H9 (cell line): Measurements from ENCODE around the gene FBXO10. TPM values are rescaled to one million over a fixed set of nuclear protein-coding genes. Genes with fewer than 3 reads are reported as not detected.

ENCODE experiments used
- DNase-seq: peaks from one replicate; pipeline ENCODE4 v3.0.0-alpha.2; 2017
- H2AFZ ChIP-seq: one replicate; pipeline ENCODE4 v1.6.1; 2013; ENCODE audit warnings: mild to moderate bottlenecking, low read length, control low read depth, moderate library complexity
- H2AK5ac ChIP-seq: 2 replicates; pipeline ENCODE4 v1.6.1; 2013; ENCODE audit warnings: low read length, control low read depth, mixed read lengths; ENCODE audit not compliant: insufficient read length
- H2BK120ac ChIP-seq: one replicate; pipeline ENCODE4 v1.6.1; 2013; ENCODE audit warnings: low read depth, mild to moderate bottlenecking, low read length, control low read depth, inconsistent platforms; ENCODE audit not compliant: poor library complexity, severe bottlenecking
- H2BK12ac ChIP-seq: 2 replicates; pipeline ENCODE4 v1.6.1; 2013; ENCODE audit warnings: low read length, control low read depth, mixed read lengths, low read depth; ENCODE audit not compliant: insufficient read length
- H2BK15ac ChIP-seq: 2 replicates; pipeline ENCODE4 v1.6.1; 2013; ENCODE audit warnings: low read depth, low read length, control low read depth
- H2BK20ac ChIP-seq: one replicate; pipeline ENCODE4 v1.6.1; 2013; ENCODE audit warnings: low read depth, mild to moderate bottlenecking, low read length, control low read depth, inconsistent platforms; ENCODE audit not compliant: poor library complexity, severe bottlenecking
- H2BK5ac ChIP-seq: 2 replicates; pipeline ENCODE4 v1.6.1; 2013; ENCODE audit warnings: low read length, control low read depth, mixed read lengths; ENCODE audit not compliant: insufficient read length
- H3K14ac ChIP-seq: 2 replicates; pipeline ENCODE4 v1.6.1; 2013; ENCODE audit warnings: low read length, control low read depth; ENCODE audit not compliant: insufficient read depth
- H3K18ac ChIP-seq: 2 replicates; pipeline ENCODE4 v1.6.1; 2013; ENCODE audit warnings: low read depth, mild to moderate bottlenecking, mixed read lengths, low read length, control low read depth; ENCODE audit not compliant: insufficient read length
- H3K23ac ChIP-seq: 2 replicates; pipeline ENCODE4 v1.6.1; 2013; ENCODE audit warnings: low read length, control low read depth, mixed read lengths, low read depth; ENCODE audit not compliant: insufficient read length
- H3K23me2 ChIP-seq: 2 replicates; pipeline ENCODE4 v1.6.1; 2013; ENCODE audit warnings: low read depth, mild to moderate bottlenecking, mixed read lengths, low read length, control low read depth; ENCODE audit not compliant: insufficient read length, poor library complexity, severe bottlenecking
- H3K27ac ChIP-seq: 2 replicates; pipeline ENCODE4 v1.5.1; 2013; ENCODE audit warnings: low read length, control low read depth, mixed read lengths, low read depth; ENCODE audit not compliant: insufficient read length
- H3K27me3 ChIP-seq: 2 replicates; pipeline ENCODE4 v1.6.1; 2013; ENCODE audit warnings: low read length, control low read depth, inconsistent platforms; ENCODE audit not compliant: insufficient read depth
- H3K4ac ChIP-seq: 2 replicates; pipeline ENCODE4 v1.6.1; 2013; ENCODE audit warnings: low read depth, mild to moderate bottlenecking, control low read depth, inconsistent platforms, low read length, moderate library complexity
- H3K4me1 ChIP-seq: 2 replicates; pipeline ENCODE4 v1.6.1; 2013; ENCODE audit warnings: low read length, control low read depth, inconsistent platforms; ENCODE audit not compliant: insufficient read depth
- H3K4me2 ChIP-seq: 2 replicates; pipeline ENCODE4 v1.6.1; 2013; ENCODE audit warnings: low read length, control low read depth, mixed read lengths; ENCODE audit not compliant: insufficient read length, insufficient read depth
- H3K56ac ChIP-seq: 2 replicates; pipeline ENCODE4 v1.6.1; 2013; ENCODE audit warnings: low read depth, mild to moderate bottlenecking, mixed read lengths, low read length, control low read depth; ENCODE audit not compliant: insufficient read length
- H3K79me1 ChIP-seq: 2 replicates; pipeline ENCODE4 v1.6.1; 2013; ENCODE audit warnings: low read depth, mild to moderate bottlenecking, moderate library complexity, low read length, control low read depth, inconsistent platforms; ENCODE audit not compliant: insufficient read depth, poor library complexity, severe bottlenecking
- H3K79me2 ChIP-seq: 2 replicates; pipeline ENCODE4 v1.6.1; 2013; ENCODE audit warnings: low read length, control low read depth, inconsistent platforms; ENCODE audit not compliant: insufficient read depth
- H3K9ac ChIP-seq: 2 replicates; pipeline ENCODE4 v1.6.1; 2013; ENCODE audit warnings: low read length, control low read depth, mixed read lengths; ENCODE audit not compliant: insufficient read length; ENCODE audit errors: extremely low read depth
- H3K9me3 ChIP-seq: one replicate; pipeline ENCODE4 v1.6.1; 2013; ENCODE audit warnings: low read depth, low read length, inconsistent platforms; ENCODE audit not compliant: control insufficient read depth
- H3T11ph ChIP-seq: one replicate; pipeline ENCODE4 v1.6.1; 2013; ENCODE audit warnings: mild to moderate bottlenecking, low read length, control low read depth, inconsistent platforms
- H4K20me1 ChIP-seq: one replicate; pipeline ENCODE4 v1.6.1; 2013; ENCODE audit not compliant: control insufficient read depth, insufficient read length, insufficient read depth
- H4K5ac ChIP-seq: 2 replicates; pipeline ENCODE4 v1.6.1; 2013; ENCODE audit warnings: low read depth, mild to moderate bottlenecking, mixed read lengths, low read length, control low read depth; ENCODE audit not compliant: insufficient read length
- H4K8ac ChIP-seq: replicated peaks from 2 replicates; pipeline ENCODE4 v1.6.1; 2013; ENCODE audit warnings: low read length, control low read depth, mixed read lengths, low read depth; ENCODE audit not compliant: insufficient read length
- H4K91ac ChIP-seq: 2 replicates; pipeline ENCODE4 v1.6.1; 2013; ENCODE audit warnings: low read depth, mild to moderate bottlenecking, moderate library complexity, mixed read lengths, low read length, control low read depth; ENCODE audit not compliant: insufficient read length
- H3K27ac Mint-ChIP-seq, 3 experiments: 2 replicates in 2 of 3; 3 replicates in 1 of 3; pipeline ENCODE4 v1.8.0; 2020 to 2021; ENCODE audit warnings: mixed read lengths in 3 of 3, mild to moderate bottlenecking in 1 of 3, moderate library complexity in 1 of 3
- H3K27me3 Mint-ChIP-seq: 2 replicates; pipeline ENCODE4 v1.8.0; 2021; ENCODE audit warnings: low read depth, mild to moderate bottlenecking, moderate library complexity, mixed read lengths
- H3K36me3 Mint-ChIP-seq, 3 experiments: 2 replicates in 2 of 3; 3 replicates in 1 of 3; pipeline ENCODE4 v1.8.0; 2020 to 2021; ENCODE audit warnings: low read depth in 3 of 3, mixed read lengths in 3 of 3; ENCODE audit not compliant: insufficient read depth in 1 of 3
- H3K4me1 Mint-ChIP-seq, 2 experiments: 2 replicates each; pipeline ENCODE4 v1.8.0; 2020; ENCODE audit warnings: mixed read lengths in 2 of 2
- H3K4me3 Mint-ChIP-seq, 2 experiments: 2 replicates in 1 of 2; 3 replicates in 1 of 2; pipeline ENCODE4 v1.8.0; 2020 to 2021; ENCODE audit warnings: mild to moderate bottlenecking in 2 of 2, mixed read lengths in 2 of 2, moderate library complexity in 1 of 2
- H3K9me3 Mint-ChIP-seq, 2 experiments: 2 replicates in 1 of 2; 3 replicates in 1 of 2; pipeline ENCODE4 v1.8.0; 2020; ENCODE audit warnings: mild to moderate bottlenecking in 2 of 2, mixed read lengths in 2 of 2, moderate library complexity in 1 of 2
- WGBS: extraction: QIAGEN DNeasy Blood & Tissue Kit; methylation state at CpG from one replicate; pipeline ENCODE4 v1.1.7; 2013; ENCODE audit warnings: missing lambda C conversion rate, low lambda C conversion rate, mixed read lengths; ENCODE audit not compliant: insufficient read length; ENCODE audit errors: extremely low coverage; 5-methylcytosine and 5-hydroxymethylcytosine counted together
- total RNA-seq: library from RNA; stranded (reverse); gene quantifications from 2 replicates; pipeline ENCODE4 v1.2.1, GENCODE V29; 2021
- TF ChIP-seq, protein P1 (sequence below): fragments of 200-600 bp; sonication (generic); conservative IDR thresholded peaks from 3 replicates; pipeline ENCODE4 v1.8.0; 2021; ENCODE audit warnings: antibody characterized with exemption, mild to moderate bottlenecking

The FBXO10 gene
- total RNA-seq, 1 experiment from 2014 or later = 16.8 TPM

DNA sequence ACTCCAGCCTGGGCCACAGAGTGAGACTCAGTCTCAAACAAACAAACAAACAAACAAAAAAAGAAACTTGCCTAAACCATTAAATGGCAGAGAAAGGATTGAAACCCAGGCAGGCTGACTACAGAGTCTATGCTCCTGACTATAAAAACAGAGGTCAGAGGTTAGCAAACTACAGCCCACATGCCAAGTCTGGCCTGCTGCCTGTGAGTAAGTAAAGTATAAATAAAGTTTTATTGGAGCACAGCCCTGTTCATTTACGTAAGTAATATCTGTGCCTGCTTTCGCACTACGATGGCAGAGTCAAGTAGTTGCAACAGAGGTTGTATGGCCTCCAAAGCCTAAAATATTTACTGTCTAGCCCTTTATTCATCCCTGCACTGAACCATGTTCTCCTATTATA, 78.9 kb downstream of the FBXO10 start:
- no peak overlapping the region for H3K27ac Mint-ChIP-seq
- Histone ChIP-seq H3K14ac (no peak overlapping the region), H2BK20ac (no peak overlapping the region), H2BK12ac (no peak overlapping the region), H3K79me1 (no peaks in the 10 kb centered on the region), H3K27me3 (no peaks in the 10 kb centered on the region), H4K91ac (no peak overlapping the region), H3K23me2 (no peaks in the 10 kb centered on the region), H3K23ac (no peak overlapping the region), H4K8ac (no peak overlapping the region), H3K18ac (no peak overlapping the region), H3T11ph (no peak overlapping the region), H3K9ac (no peak overlapping the region), H2AK5ac (no peak overlapping the region), H3K9me3 (no peaks in the 10 kb centered on the region), H4K20me1 (no peaks in the 10 kb centered on the region), H4K5ac (no peak overlapping the region), H2BK15ac (no peak overlapping the region), H3K56ac (no peak overlapping the region), H3K4me2 (no peak overlapping the region), H3K27ac (no peak overlapping the region), H3K4me1 (no peaks in the 10 kb centered on the region), H2BK120ac (no peak overlapping the region), H3K79me2 (no peaks in the 10 kb centered on the region), H2AFZ (no peak overlapping the region), H2BK5ac (no peak overlapping the region), H3K4ac (no peak overlapping the region)
- DNase-seq = no peak
- no peak overlapping the region for H3K4me3 Mint-ChIP-seq
- no peaks in the 10 kb centered on the region for H3K27me3 Mint-ChIP-seq
- H3K4me1 Mint-ChIP-seq = no peaks in the 10 kb centered on the region
- no CpG with 5 or more reads among the region's 3 CpGs for WGBS
- no peaks in the 10 kb centered on the region for H3K9me3 Mint-ChIP-seq
- TF ChIP-seq, protein P1, sequence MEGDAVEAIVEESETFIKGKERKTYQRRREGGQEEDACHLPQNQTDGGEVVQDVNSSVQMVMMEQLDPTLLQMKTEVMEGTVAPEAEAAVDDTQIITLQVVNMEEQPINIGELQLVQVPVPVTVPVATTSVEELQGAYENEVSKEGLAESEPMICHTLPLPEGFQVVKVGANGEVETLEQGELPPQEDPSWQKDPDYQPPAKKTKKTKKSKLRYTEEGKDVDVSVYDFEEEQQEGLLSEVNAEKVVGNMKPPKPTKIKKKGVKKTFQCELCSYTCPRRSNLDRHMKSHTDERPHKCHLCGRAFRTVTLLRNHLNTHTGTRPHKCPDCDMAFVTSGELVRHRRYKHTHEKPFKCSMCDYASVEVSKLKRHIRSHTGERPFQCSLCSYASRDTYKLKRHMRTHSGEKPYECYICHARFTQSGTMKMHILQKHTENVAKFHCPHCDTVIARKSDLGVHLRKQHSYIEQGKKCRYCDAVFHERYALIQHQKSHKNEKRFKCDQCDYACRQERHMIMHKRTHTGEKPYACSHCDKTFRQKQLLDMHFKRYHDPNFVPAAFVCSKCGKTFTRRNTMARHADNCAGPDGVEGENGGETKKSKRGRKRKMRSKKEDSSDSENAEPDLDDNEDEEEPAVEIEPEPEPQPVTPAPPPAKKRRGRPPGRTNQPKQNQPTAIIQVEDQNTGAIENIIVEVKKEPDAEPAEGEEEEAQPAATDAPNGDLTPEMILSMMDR = no peak
- peaks cover 56 to 80% (median 80%) of the 10 kb centered on the region in 3 experiments for H3K36me3 Mint-ChIP-seq
